ENCODE measurements around the gene FIGN. TPM values are rescaled to one million over a fixed set of nuclear protein-coding genes. Genes with fewer than 3 reads are reported as not detected.

Gene FIGN
- total and polyA plus RNA-seq, 2 of the 13 experiments (the other 11 are each of a cell fraction or from before 2014, with no cell fraction given) = 6.6 to 6.7 TPM

DNA sequence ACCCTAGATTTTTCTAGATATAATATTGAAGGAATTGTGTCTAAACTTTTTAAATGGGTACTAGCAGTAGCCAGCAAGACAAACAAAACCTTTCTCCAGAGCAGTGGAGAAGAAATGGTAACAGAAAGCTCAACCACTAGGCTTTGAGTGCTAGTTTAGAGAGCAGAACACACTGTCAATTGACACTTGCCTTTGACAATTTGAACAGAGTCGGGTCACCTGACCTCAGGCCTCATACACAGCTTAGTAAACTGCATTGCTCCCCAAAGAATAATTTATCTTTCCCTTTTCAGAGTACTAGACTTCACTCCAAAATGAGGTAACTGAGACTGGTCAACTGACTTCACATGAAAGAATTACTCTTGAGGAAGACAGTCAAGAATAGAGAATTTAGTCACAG is 48.6 kb downstream of the FIGN start:
- no peaks in the 10 kb centered on the region for H3K9me3 ChIP-seq (ENCODE audit: low read length)
- no peak overlapping the region for H3K4me2 ChIP-seq (ENCODE audit: low read depth, low read length)
- FAIRE-seq (no peak), ATAC-seq (no peak), DNase-seq (ENCODE audit: low spot score) (no peak)
- no peaks in the 10 kb centered on the region for H3K27me3 ChIP-seq (ENCODE audit: control insufficient read depth in 1 of 2, insufficient read depth in 2 of 2, low read length in 2 of 2)
- WGBS (ENCODE audit: low lambda C conversion rate) = 74% methylated on average over 1 of the region's 1 CpG
- H3K4me3 ChIP-seq (replicated peaks in 1 of 3; ENCODE audit: insufficient read depth in 1 of 3, low read depth in 2 of 3, low read length in 3 of 3) = no peak overlapping the region
- peaks cover 14% of the 10 kb centered on the region for H3K4me1 ChIP-seq (ENCODE audit: insufficient read depth, low read length)
- no peak overlapping the region for H2AFZ ChIP-seq (ENCODE audit: low read length)
- POLR2A ChIA-PET = no interaction called here
- no peak overlapping the region for H3K27ac ChIP-seq (ENCODE audit: extremely low read length, insufficient read depth, low read length)
- CTCF ChIA-PET (ENCODE audit: low intra/inter-chr PET ratio, low total read pairs) = no interaction called here
- H4K20me1 ChIP-seq (ENCODE audit: insufficient read depth, low read length) = no peaks in the 10 kb centered on the region
- no TSS peak for BruUV-seq (replicated peaks)
- intact Hi-C loops (cut with micrococcal nuclease; ENCODE audit: unreplicated experiment) = no loop called here
- in situ Hi-C loops (cut with HindIII; ENCODE audit: extremely low pct_ligation_motif_present, low pct_unique_long_range_greater_than_20kb) = no loop called here
- no peak for TF ChIP-seq TAF1 (CRISPR knock-in tag; IDR thresholded peaks at IDR 0.05)
- no peak for TF ChIP-seq RAD21 (CRISPR knock-in tag; IDR thresholded peaks at IDR 0.05)
- TF ChIP-seq YEATS4 (CRISPR knock-in tag; IDR thresholded peaks at IDR 0.05; ENCODE audit: borderline replicate concordance) = no peak
- no peak for TF ChIP-seq ZNF44 (CRISPR knock-in tag; IDR thresholded peaks at IDR 0.05)
- no peak for TF ChIP-seq ZNF737 (CRISPR knock-in tag; IDR thresholded peaks at IDR 0.05; ENCODE audit: borderline replicate concordance)
- TF ChIP-seq, protein P1, sequence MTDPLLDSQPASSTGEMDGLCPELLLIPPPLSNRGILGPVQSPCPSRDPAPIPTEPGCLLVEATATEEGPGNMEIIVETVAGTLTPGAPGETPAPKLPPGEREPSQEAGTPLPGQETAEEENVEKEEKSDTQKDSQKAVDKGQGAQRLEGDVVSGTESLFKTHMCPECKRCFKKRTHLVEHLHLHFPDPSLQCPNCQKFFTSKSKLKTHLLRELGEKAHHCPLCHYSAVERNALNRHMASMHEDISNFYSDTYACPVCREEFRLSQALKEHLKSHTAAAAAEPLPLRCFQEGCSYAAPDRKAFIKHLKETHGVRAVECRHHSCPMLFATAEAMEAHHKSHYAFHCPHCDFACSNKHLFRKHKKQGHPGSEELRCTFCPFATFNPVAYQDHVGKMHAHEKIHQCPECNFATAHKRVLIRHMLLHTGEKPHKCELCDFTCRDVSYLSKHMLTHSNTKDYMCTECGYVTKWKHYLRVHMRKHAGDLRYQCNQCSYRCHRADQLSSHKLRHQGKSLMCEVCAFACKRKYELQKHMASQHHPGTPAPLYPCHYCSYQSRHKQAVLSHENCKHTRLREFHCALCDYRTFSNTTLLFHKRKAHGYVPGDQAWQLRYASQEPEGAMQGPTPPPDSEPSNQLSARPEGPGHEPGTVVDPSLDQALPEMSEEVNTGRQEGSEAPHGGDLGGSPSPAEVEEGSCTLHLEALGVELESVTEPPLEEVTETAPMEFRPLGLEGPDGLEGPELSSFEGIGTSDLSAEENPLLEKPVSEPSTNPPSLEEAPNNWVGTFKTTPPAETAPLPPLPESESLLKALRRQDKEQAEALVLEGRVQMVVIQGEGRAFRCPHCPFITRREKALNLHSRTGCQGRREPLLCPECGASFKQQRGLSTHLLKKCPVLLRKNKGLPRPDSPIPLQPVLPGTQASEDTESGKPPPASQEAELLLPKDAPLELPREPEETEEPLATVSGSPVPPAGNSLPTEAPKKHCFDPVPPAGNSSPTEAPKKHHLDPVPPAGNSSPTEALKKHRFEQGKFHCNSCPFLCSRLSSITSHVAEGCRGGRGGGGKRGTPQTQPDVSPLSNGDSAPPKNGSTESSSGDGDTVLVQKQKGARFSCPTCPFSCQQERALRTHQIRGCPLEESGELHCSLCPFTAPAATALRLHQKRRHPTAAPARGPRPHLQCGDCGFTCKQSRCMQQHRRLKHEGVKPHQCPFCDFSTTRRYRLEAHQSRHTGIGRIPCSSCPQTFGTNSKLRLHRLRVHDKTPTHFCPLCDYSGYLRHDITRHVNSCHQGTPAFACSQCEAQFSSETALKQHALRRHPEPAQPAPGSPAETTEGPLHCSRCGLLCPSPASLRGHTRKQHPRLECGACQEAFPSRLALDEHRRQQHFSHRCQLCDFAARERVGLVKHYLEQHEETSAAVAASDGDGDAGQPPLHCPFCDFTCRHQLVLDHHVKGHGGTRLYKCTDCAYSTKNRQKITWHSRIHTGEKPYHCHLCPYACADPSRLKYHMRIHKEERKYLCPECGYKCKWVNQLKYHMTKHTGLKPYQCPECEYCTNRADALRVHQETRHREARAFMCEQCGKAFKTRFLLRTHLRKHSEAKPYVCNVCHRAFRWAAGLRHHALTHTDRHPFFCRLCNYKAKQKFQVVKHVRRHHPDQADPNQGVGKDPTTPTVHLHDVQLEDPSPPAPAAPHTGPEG (CRISPR knock-in tag; IDR thresholded peaks at IDR 0.05) = no peak
- no peak for TF ChIP-seq ATF7-NPFF (CRISPR knock-in tag; IDR thresholded peaks at IDR 0.05; ENCODE audit: low read depth)
- no peak for TF ChIP-seq YY1 (IDR thresholded peaks at IDR 0.05; ENCODE audit: insufficient read depth, insufficient replicate concordance, low read depth, low read length)
- H3K9ac ChIP-seq (ENCODE audit: insufficient read depth, low read depth, low read length) = no peak overlapping the region
- peaks cover 7% of the 10 kb centered on the region for H3K79me2 ChIP-seq (ENCODE audit: insufficient read depth, low read length)
- H3K36me3 ChIP-seq (replicated peaks in 1 of 2; ENCODE audit: control insufficient read depth in 1 of 2, insufficient read depth in 2 of 2, low read length in 2 of 2) = no peaks in the 10 kb centered on the region

Data from HepG2 (cell line).